Hepatocyte (in vitro differentiated cells): ENCODE measurements around the gene ZKSCAN2.

Experiments
- CTCF ChIP-seq: fragments of 200-600 bp; sonication (generic); IDR thresholded peaks from 2 replicates; pipeline ENCODE4 v1.5.1; 2016; ENCODE audit warnings: antibody characterized with exemption, mild to moderate bottlenecking; ENCODE audit not compliant: poor library complexity
- EZH2 ChIP-seq: fragments of 200-600 bp; sonication (generic); IDR thresholded peaks from 2 replicates; pipeline ENCODE4 v1.6.1; 2016; ENCODE audit warnings: antibody characterized with exemption, mild to moderate bottlenecking, borderline replicate concordance
- EZH2phosphoT487 ChIP-seq: fragments of 200-600 bp; sonication (generic); IDR thresholded peaks from one replicate; pipeline ENCODE4 v1.6.1; 2018; ENCODE audit warnings: antibody characterized with exemption, mild to moderate bottlenecking, low read depth, moderate library complexity; ENCODE audit not compliant: unreplicated experiment, severe bottlenecking

DNA sequence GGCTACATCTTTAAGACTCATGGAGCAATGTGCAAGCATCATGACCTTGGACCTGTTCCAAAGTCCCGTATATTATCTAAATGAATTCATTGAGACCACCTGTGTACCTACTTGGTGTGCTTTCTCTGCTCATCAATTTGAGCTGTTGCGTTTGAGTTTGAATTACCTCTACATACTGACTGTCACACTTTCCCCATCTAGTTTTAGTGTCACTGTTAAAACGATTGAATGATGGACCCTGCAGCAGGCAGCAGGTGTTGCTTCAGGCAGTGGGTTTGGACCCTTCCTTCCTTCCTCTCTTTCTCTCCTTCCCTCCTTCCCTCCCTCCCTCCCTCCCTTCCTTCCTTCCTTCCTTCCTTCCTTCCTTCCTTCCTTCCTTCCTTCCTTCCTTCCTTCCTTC lies 33.9 kb upstream of the ZKSCAN2 start:
- no peak for TF ChIP-seq CTCF
- no peak for TF ChIP-seq EZH2
- no peak for TF ChIP-seq EZH2phosphoT487
